HepG2 (cell line): ENCODE results near the gene TRIO.

Experiments
- CTCF ChIP-seq: sonication (generic); formaldehyde crosslinking; IDR thresholded peaks from 2 replicates; pipeline ENCODE4 v1.5.0; 2020; ENCODE audit warnings: mild to moderate bottlenecking, missing genetic modification reagents, moderate library complexity
- ELF4 ChIP-seq: sonication (generic); formaldehyde crosslinking; IDR thresholded peaks from 2 replicates; pipeline ENCODE4 v1.5.0; 2020; ENCODE audit warnings: missing genetic modification reagents, mild to moderate bottlenecking, moderate library complexity, borderline replicate concordance
- NFE2 ChIP-seq: sonication (generic); formaldehyde crosslinking; IDR thresholded peaks from 2 replicates; pipeline ENCODE4 v1.4.0; 2020; ENCODE audit warnings: missing genetic modification reagents
- PBX2 ChIP-seq: IDR thresholded peaks from 2 replicates; pipeline ENCODE4 v1.6.1; 2016; ENCODE audit warnings: control low read depth
- POLR2A ChIP-seq, 2 experiments: IDR thresholded peaks; 2 replicates each; pipeline ENCODE4 v1.6.1; 2011; ENCODE audit warnings: low read depth in 2 of 2, low read length in 2 of 2, mild to moderate bottlenecking in 1 of 2, moderate library complexity in 1 of 2; ENCODE audit not compliant: insufficient read depth in 1 of 2
- SNRNP70 ChIP-seq: fragments of 200-400 bp; formaldehyde crosslinking; IDR thresholded peaks from 2 replicates; pipeline ENCODE4 v1.6.1; 2017; ENCODE audit warnings: mild to moderate bottlenecking, low read depth, low read length, moderate library complexity
- U2AF1 ChIP-seq: fragments of 200-400 bp; formaldehyde crosslinking; optimal IDR thresholded peaks from 2 replicates; pipeline ENCODE3; 2017; ENCODE audit warnings: mild to moderate bottlenecking, low read depth, low read length
- ZBTB4 ChIP-seq: sonication (generic); formaldehyde crosslinking; IDR thresholded peaks from 2 replicates; pipeline ENCODE4 v1.4.0; 2020; ENCODE audit warnings: missing genetic modification reagents, mild to moderate bottlenecking, borderline replicate concordance
- ZNF510 ChIP-seq: sonication (generic); formaldehyde crosslinking; IDR thresholded peaks from 2 replicates; pipeline ENCODE4 v1.4.0; 2020; ENCODE audit warnings: low read depth, mild to moderate bottlenecking, missing genetic modification reagents
- ZNF629 ChIP-seq: sonication (generic); formaldehyde crosslinking; conservative IDR thresholded peaks from 2 replicates; pipeline ENCODE4 v1.5.0; 2020; ENCODE audit warnings: missing genetic modification reagents
- ZNF879 ChIP-seq: sonication (generic); formaldehyde crosslinking; IDR thresholded peaks from 2 replicates; pipeline ENCODE4 v1.8.1; 2023; ENCODE audit warnings: missing genetic modification reagents

- TF ChIP-seq POLR2A (IDR thresholded peaks at IDR 0.05; ENCODE audit: insufficient read depth in 1 of 2, low read depth in 2 of 2, low read length in 2 of 2) (no peak), NFE2 (CRISPR knock-in tag) (no peak), U2AF1 (no peak), PBX2 (no peak), ZNF510 (CRISPR knock-in tag) (no peak), ELF4 (no peak), ZNF879 (CRISPR knock-in tag) (no peak), ZNF629 (CRISPR knock-in tag) (no peak), SNRNP70 (no peak), CTCF (no peak), ZBTB4 (CRISPR knock-in tag) (no peak)
Measured at GRCh38 chr5:14183187-14183939, 40.2 kb downstream of the TRIO start.
